Measurements from ENCODE around the gene TEF.

Gene TEF

GRCh38 chr22:41384128-41384527, 2.4 kb downstream of the TEF start:
- TF ChIP-seq CTCF (IDR thresholded peaks at IDR 0.05; ENCODE audit: low read depth, low read length, missing control alignments): no peak
- in situ Hi-C loops (cut with HindIII; ENCODE audit: low pct_ligation_motif_present, low sequenced_read_pairs): no loop called here
- DNase-seq: no peak
- Histone ChIP-seq H3K4me3 (ENCODE audit: low read depth, low read length) (no peak overlapping the region), H3K27me3 (replicated peaks) (no peaks in the 10 kb centered on the region), H3K36me3 (replicated peaks) (no peaks in the 10 kb centered on the region), H3K27ac (no peak overlapping the region)

- no peak for TF ChIP-seq CTCF (IDR thresholded peaks at IDR 0.05; ENCODE audit: low read depth, low read length, missing control alignments)
- in situ Hi-C loops (cut with HindIII; ENCODE audit: low pct_ligation_motif_present, low sequenced_read_pairs): no loop called here
- H3K36me3 ChIP-seq (replicated peaks): no peaks in the 10 kb centered on the region
- H3K27me3 ChIP-seq (replicated peaks): no peaks in the 10 kb centered on the region
- no peak for DNase-seq
- H3K4me3 ChIP-seq (ENCODE audit: low read depth, low read length): no peak overlapping the region
- H3K27ac ChIP-seq: no peak overlapping the region
Measured at GRCh38 chr22:41387341-41387740, 5.6 kb downstream of the TEF start.

GRCh38 chr22:41394012-41394356, 12.2 kb downstream of the TEF start:
- Histone ChIP-seq H3K27ac (no peak overlapping the region), H3K36me3 (replicated peaks) (no peaks in the 10 kb centered on the region), H3K27me3 (replicated peaks) (no peaks in the 10 kb centered on the region), H3K4me3 (ENCODE audit: low read depth, low read length) (no peak overlapping the region)
- no peak for TF ChIP-seq CTCF (IDR thresholded peaks at IDR 0.05; ENCODE audit: low read depth, low read length, missing control alignments)
- DNase-seq: no peak
- in situ Hi-C loops (cut with HindIII; ENCODE audit: low pct_ligation_motif_present, low sequenced_read_pairs): no loop called here

GRCh38 chr22:41395531-41396240, 13.9 kb downstream of the TEF start:
- no peaks in the 10 kb centered on the region for H3K36me3 ChIP-seq (replicated peaks)
- no peak for DNase-seq
- TF ChIP-seq CTCF (IDR thresholded peaks at IDR 0.05; ENCODE audit: low read depth, low read length, missing control alignments): no peak
- in situ Hi-C loops (cut with HindIII; ENCODE audit: low pct_ligation_motif_present, low sequenced_read_pairs): no loop called here
- H3K4me3 ChIP-seq (ENCODE audit: low read depth, low read length): no peak overlapping the region
- no peaks in the 10 kb centered on the region for H3K27me3 ChIP-seq (replicated peaks)
- no peak overlapping the region for H3K27ac ChIP-seq

- H3K36me3 ChIP-seq (replicated peaks): no peaks in the 10 kb centered on the region
- no peak overlapping the region for H3K27ac ChIP-seq
- no peaks in the 10 kb centered on the region for H3K27me3 ChIP-seq (replicated peaks)
- H3K4me3 ChIP-seq (ENCODE audit: low read depth, low read length): no peak overlapping the region
- TF ChIP-seq CTCF (IDR thresholded peaks at IDR 0.05; ENCODE audit: low read depth, low read length, missing control alignments): no peak
- no peak for DNase-seq
- in situ Hi-C loops (cut with HindIII; ENCODE audit: low pct_ligation_motif_present, low sequenced_read_pairs): no loop called here
Measured at GRCh38 chr22:41397143-41397811, 15.5 kb downstream of the TEF start.
